HCT116 (cell line): ENCODE measurements around the gene TNS3. TPM values are rescaled to one million over a fixed set of nuclear protein-coding genes. Genes with fewer than 3 reads are reported as not detected.

Experiments
- ATAC-seq: fragments of 200-7000 bp; cut with Tn5 transposase; 2 replicates; pipeline ENCODE4 v1.9.1; 2020; ENCODE audit warnings: mild to moderate bottlenecking, moderate library complexity
- BruUV-seq: library from RNA; stranded (reverse); fragments of 400-500 nt; replicated peaks from 2 replicates; lab custom pipeline; 2021; lab: Mats Ljungman, UMichigan
- CTCF ChIA-PET: fragments of 300-600 bp; sonication (Branson Sonifier 250); formaldehyde crosslinking; loops from one replicate; lab custom pipeline; 2021; ENCODE audit warnings: antibody characterized with exemption; lab: Charles Lee
- POLR2A ChIA-PET: fragments of 300-600, 350-600 bp; sonication (Branson Sonifier 250); formaldehyde crosslinking; loops from one replicate; lab custom pipeline; 2021; ENCODE audit warnings: antibody characterized with exemption; lab: Charles Lee
- RAD21 ChIA-PET, 2 experiments: fragments of 300-600 bp; sonication (Branson Sonifier 250); formaldehyde crosslinking; loops; one replicate each; lab custom pipeline; 2023; ENCODE audit warnings: low total read pairs in 2 of 2; ENCODE audit not compliant: uncharacterized antibody in 2 of 2, unreplicated experiment in 2 of 2, low non-redundant PET in 1 of 2; lab: Charles Lee
- DNase-seq: peaks from one replicate; pipeline ENCODE4 v3.0.0-alpha.2; 2010; ENCODE audit warnings: low read depth, low spot score
- H2AFZ ChIP-seq: fragments of 200-600 bp; shearing (Covaris generic), sonication (generic); 2 replicates; pipeline ENCODE4 v1.6.1; 2017; ENCODE audit warnings: low read depth, mixed run types, mixed read lengths, antibody characterized with exemption, low read length; ENCODE audit not compliant: poor library complexity, severe bottlenecking
- H3K27ac ChIP-seq: 2 replicates; pipeline ENCODE4 v1.5.1; 2012; ENCODE audit warnings: low read depth, low read length
- H3K27me3 ChIP-seq: fragments of 200-600 bp; sonication (generic); 2 replicates; pipeline ENCODE4 v1.6.1; 2016; ENCODE audit warnings: mixed run types, low read length, mixed read lengths; ENCODE audit not compliant: insufficient read depth
- H3K36me3 ChIP-seq, 2 experiments: fragments of 200-500 bp in 1 of 2; fragments of 200-600 bp in 1 of 2; sonication (Bioruptor generic) in 1 of 2; sonication (generic) in 1 of 2; 2 replicates each; pipeline versions ENCODE4 v1.5.1 to v1.6.1; 2014 to 2016; ENCODE audit warnings: low read length in 2 of 2, inconsistent platforms in 1 of 2, mixed read lengths in 1 of 2, mixed run types in 1 of 2; ENCODE audit not compliant: insufficient read depth in 2 of 2, control insufficient read depth in 1 of 2
- H3K4me1 ChIP-seq, 2 experiments: fragments of 200-600 bp in 1 of 2; sonication (generic) in 1 of 2; 2 replicates each; pipeline versions ENCODE4 v1.5.1 to v1.6.1; 2012 to 2017; ENCODE audit warnings: low read length in 2 of 2, inconsistent platforms in 1 of 2, mild to moderate bottlenecking in 1 of 2, mixed read lengths in 1 of 2, mixed run types in 1 of 2, moderate library complexity in 1 of 2; ENCODE audit not compliant: insufficient read depth in 2 of 2, control insufficient read depth in 1 of 2
- H3K4me2 ChIP-seq: fragments of 200-600 bp; sonication (generic); 2 replicates; pipeline ENCODE4 v1.6.1; 2017; ENCODE audit warnings: mixed run types, low read length, mixed read lengths
- H3K4me3 ChIP-seq, 2 experiments: fragments of 200-600 bp in 1 of 2; sonication (generic) in 1 of 2; replicated peaks in 1 of 2; 2 replicates each; pipeline ENCODE4 v1.5.1; 2011 to 2016; ENCODE audit warnings: low read length in 2 of 2, control low read depth in 1 of 2, low read depth in 1 of 2, mild to moderate bottlenecking in 1 of 2, mixed read lengths in 1 of 2, mixed run types in 1 of 2
- H3K79me2 ChIP-seq: fragments of 200-600 bp; sonication (generic); 2 replicates; pipeline ENCODE4 v1.6.1; 2017; ENCODE audit warnings: mild to moderate bottlenecking, mixed run types, low read length, moderate library complexity, mixed read lengths; ENCODE audit not compliant: insufficient read depth
- H3K9ac ChIP-seq: fragments of 200-600 bp; sonication (generic); 2 replicates; pipeline ENCODE4 v1.6.1; 2016; ENCODE audit warnings: low read length, mixed read lengths
- H3K9me2 ChIP-seq: fragments of 200-600 bp; sonication (generic), shearing (Covaris generic); 2 replicates; pipeline ENCODE4 v1.6.1; 2017; ENCODE audit warnings: mixed run types, mild to moderate bottlenecking, moderate library complexity; ENCODE audit not compliant: insufficient read depth
- H3K9me3 ChIP-seq, 2 experiments: fragments of 200-500 bp in 1 of 2; fragments of 200-600 bp in 1 of 2; sonication (Bioruptor generic) in 1 of 2; sonication (generic) in 1 of 2; 2 replicates each; pipeline ENCODE4 v1.6.1; 2014 to 2017; ENCODE audit warnings: low read length in 2 of 2, mixed read lengths in 2 of 2, inconsistent platforms in 1 of 2, low read depth in 1 of 2, mild to moderate bottlenecking in 1 of 2, mixed run types in 1 of 2, moderate library complexity in 1 of 2; ENCODE audit not compliant: control insufficient read depth in 1 of 2, insufficient read depth in 1 of 2
- H4K20me1 ChIP-seq: fragments of 200-600 bp; sonication (generic), shearing (Covaris generic); 2 replicates; pipeline ENCODE4 v1.6.1; 2017; ENCODE audit warnings: mixed run types, mild to moderate bottlenecking, moderate library complexity; ENCODE audit not compliant: insufficient read depth
- ATF3 ChIP-seq: IDR thresholded peaks from 2 replicates; pipeline ENCODE4 v1.6.1; 2012
- EGR1 ChIP-seq: IDR thresholded peaks from 2 replicates; pipeline ENCODE4 v1.6.1; 2012; ENCODE audit warnings: low read depth
- ELF1 ChIP-seq: IDR thresholded peaks from 2 replicates; pipeline ENCODE4 v1.6.1; 2012; ENCODE audit warnings: low read depth, borderline replicate concordance
- EZH2phosphoT487 ChIP-seq: fragments of 200-600 bp; IDR thresholded peaks from 2 replicates; pipeline ENCODE4 v1.6.1; 2018; ENCODE audit warnings: antibody characterized with exemption, borderline replicate concordance
- FOSL1 ChIP-seq: IDR thresholded peaks from 2 replicates; pipeline ENCODE4 v1.6.1; 2012; ENCODE audit warnings: low read depth
- JUND ChIP-seq: IDR thresholded peaks from 2 replicates; pipeline ENCODE4 v1.6.1; 2012
- REST ChIP-seq: IDR thresholded peaks from 2 replicates; pipeline ENCODE4 v1.6.1; 2012; ENCODE audit warnings: low read depth
- SIN3A ChIP-seq: IDR thresholded peaks from 2 replicates; pipeline ENCODE4 v1.6.1; 2012; ENCODE audit warnings: low read depth
- SRF ChIP-seq: IDR thresholded peaks from 2 replicates; pipeline ENCODE4 v1.6.1; 2012; ENCODE audit warnings: low read depth
- TCF7L2 ChIP-seq: IDR thresholded peaks from 2 replicates; pipeline ENCODE4 v1.7.0; 2011; ENCODE audit warnings: borderline replicate concordance, inconsistent platforms; ENCODE audit not compliant: insufficient read depth, insufficient read length; ENCODE audit errors: extremely low read depth
- YY1 ChIP-seq: IDR thresholded peaks from 2 replicates; pipeline ENCODE4 v1.6.1; 2011; ENCODE audit warnings: low read length, low read depth, moderate library complexity, mild to moderate bottlenecking; ENCODE audit not compliant: insufficient replicate concordance; ENCODE audit errors: extremely low read depth
- intact Hi-C: fragments of 100-400 bp; cut with micrococcal nuclease; formaldehyde crosslinking; loops from 2 replicates; pipeline ENCODE4 v1.10.0; 2022
- total RNA-seq: library from RNA; stranded (reverse); gene quantifications from one replicate; pipeline ENCODE4 v1.2.1, GENCODE V29; 2021; ENCODE audit not compliant: unreplicated experiment

TNS3 gene
- total RNA-seq, 1 experiment from 2014 or later = 9.1 TPM

DNA sequence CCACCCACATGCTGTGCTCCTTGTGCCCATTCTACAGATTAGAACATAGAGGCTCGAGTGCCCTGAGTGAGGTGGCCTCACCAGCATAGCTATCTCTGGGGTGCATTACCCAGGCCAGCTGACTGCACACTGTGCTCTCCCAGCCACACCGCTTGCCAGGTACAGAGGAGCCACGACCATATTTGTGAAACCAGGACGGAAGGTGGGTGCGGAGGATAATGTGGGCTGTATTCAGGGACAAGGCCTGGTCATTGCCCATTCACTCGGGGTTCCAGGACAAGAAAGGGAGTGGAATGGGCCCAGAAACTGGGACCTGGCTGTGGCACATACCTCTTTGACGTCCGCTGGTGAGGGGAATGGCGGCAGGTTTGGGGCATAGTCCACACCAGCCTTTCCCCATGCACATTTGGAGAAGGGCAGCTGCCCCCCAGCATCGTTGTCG, 236.0 kb downstream of the TNS3 start (continued):
- TF ChIP-seq JUND (no peak), YY1 (no peak), FOSL1 (no peak), ATF3 (no peak), EZH2phosphoT487 (no peak), REST (no peak), ELF1 (no peak)

DNA sequence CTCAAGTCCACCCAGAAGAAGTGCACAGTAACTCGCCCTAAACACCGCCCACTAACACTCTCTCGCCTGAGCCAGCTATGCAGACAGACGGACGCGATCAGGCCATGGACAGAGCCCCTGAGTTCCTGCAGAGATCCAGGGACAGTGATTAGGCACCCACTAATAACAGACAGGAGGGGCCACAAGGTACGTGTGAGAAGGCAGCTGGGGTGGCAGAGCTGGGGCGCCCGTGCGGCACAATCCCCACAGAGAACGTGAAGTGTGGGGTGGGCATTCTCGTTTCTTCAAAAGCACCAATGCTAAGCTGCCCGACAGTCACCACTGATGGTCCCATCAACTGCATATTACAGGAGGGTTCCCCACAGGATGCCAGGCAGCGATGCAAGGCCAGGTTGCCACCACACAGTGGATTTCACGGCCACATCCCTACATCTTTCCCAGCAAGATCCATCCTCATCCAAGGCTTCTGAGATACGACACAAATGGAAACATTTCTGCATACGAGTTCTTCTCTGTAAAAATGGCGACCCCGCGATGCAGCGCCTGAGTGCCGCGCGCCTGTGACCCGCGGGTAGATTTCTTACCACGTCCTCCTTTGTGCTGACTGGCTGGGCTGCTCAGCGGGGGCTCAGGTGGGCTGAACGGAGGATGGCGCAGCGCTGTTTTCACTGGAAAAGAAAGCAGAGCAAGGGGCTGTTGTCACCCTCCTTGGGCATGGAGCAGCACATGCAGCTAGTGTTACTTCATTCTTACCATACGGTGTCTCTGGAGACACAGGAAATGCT, 237.5 kb downstream of the TNS3 start:
- H3K36me3 ChIP-seq = no peaks in the 10 kb centered on the region
- no peaks in the 10 kb centered on the region for H3K79me2 ChIP-seq
- CTCF ChIA-PET = no interaction called here
- TF ChIP-seq SIN3A (no peak), TCF7L2 (no peak), SRF (no peak), JUND (no peak), FOSL1 (no peak), EGR1 (no peak)
- TF ChIP-seq, all 23 proteins: peak for 0
- Histone ChIP-seq H3K27me3 (no peaks in the 10 kb centered on the region), H3K4me1 (no peaks in the 10 kb centered on the region), H4K20me1 (no peaks in the 10 kb centered on the region), H3K4me3 (no peak overlapping the region), H3K9ac (no peak overlapping the region), H3K4me2 (no peak overlapping the region), H3K27ac (no peak overlapping the region), H3K9me3 (no peaks in the 10 kb centered on the region), H2AFZ (no peak overlapping the region), H3K9me2 (no peaks in the 10 kb centered on the region)
- no TSS peak for BruUV-seq
- DNase-seq (no peak), ATAC-seq (no peak)
- intact Hi-C loops = no loop called here
- ChIA-PET POLR2A (no interaction called here), RAD21 (no interaction called here)
